ENCODE results near the gene KLF17.

GRCh38 chr1:44086692-44087474 lies 31.7 kb upstream of the KLF17 start:
- TF ChIP-seq CTCF (IDR thresholded peaks at IDR 0.05) (no peak), POLR2A (IDR thresholded peaks at IDR 0.05) (no peak)

Data from esophagus squamous epithelium (tissue), 4 donors.